Mucosa of descending colon (tissue), 3 donors: ENCODE data around the gene EPB41L5. TPM values are rescaled to one million over a fixed set of nuclear protein-coding genes. Genes with fewer than 3 reads are reported as not detected.
"Not testable (repeated sequence)": the region's sequence is repeated elsewhere in the genome, so short reads cannot be mapped to it uniquely, and the experiment has no call there.

Source experiments
- ATAC-seq: fragments of 200-7000 bp; cut with Tn5 transposase; one replicate; pipeline ENCODE4 v1.9.1; 2020; ENCODE audit warnings: mild to moderate bottlenecking, moderate library complexity
- DNase-seq, 3 donors: peaks; one replicate each; pipeline ENCODE4 v3.0.0-alpha.2; 2020
- H3K36me3 ChIP-seq: fragments of 200-600 bp; one replicate; pipeline ENCODE4 v1.8.0; 2021; ENCODE audit warnings: low read depth, mild to moderate bottlenecking
- H3K4me1 ChIP-seq: fragments of 200-600 bp; one replicate; pipeline ENCODE4 v1.8.0; 2021; ENCODE audit warnings: low read depth, mild to moderate bottlenecking
- H3K4me3 ChIP-seq: fragments of 200-600 bp; one replicate; pipeline ENCODE4 v1.8.0; 2021; ENCODE audit warnings: mild to moderate bottlenecking
- H3K9me3 ChIP-seq: fragments of 200-600 bp; one replicate; pipeline ENCODE4 v1.8.0; 2021; ENCODE audit warnings: mild to moderate bottlenecking
- intact Hi-C, 2 donors: fragments of 100-400 bp; cut with DNase I in 1 of 2; cut with micrococcal nuclease in 1 of 2; formaldehyde crosslinking; loops; one replicate each; pipeline versions ENCODE4 v1.11.0 to v1.11.1; 2022; cut with DNase I, micrococcal nuclease
- total RNA-seq, 3 donors: library from RNA; stranded (reverse); fragmentation: NEBNext Ultra II Directional in 2 of 3; extraction: Animal tissue kit (Norgen Biotek cat#: 25700) in 2 of 3; gene quantifications; one replicate each; pipeline versions ENCODE4 v1.2.1 to v1.2.4, GENCODE V29; 2021 to 2023
- TF ChIP-seq, protein P1 (sequence below): fragments of 200-600 bp; IDR thresholded peaks from one replicate; pipeline ENCODE4 v1.8.0; 2022; ENCODE audit warnings: antibody characterized with exemption, mild to moderate bottlenecking
- donor health status: DM: no; HTN: no; CAD: no; lungs with moderate emphysema.
- donor health status: DM: no; HTN: no; CAD: no.
- donor health status: DM: no; HTN: yes; CAD: no.

The EPB41L5 gene
- total RNA-seq, 3 donors from 2014 or later = 22.6 to 36.7 (median 27.8) TPM

DNA sequence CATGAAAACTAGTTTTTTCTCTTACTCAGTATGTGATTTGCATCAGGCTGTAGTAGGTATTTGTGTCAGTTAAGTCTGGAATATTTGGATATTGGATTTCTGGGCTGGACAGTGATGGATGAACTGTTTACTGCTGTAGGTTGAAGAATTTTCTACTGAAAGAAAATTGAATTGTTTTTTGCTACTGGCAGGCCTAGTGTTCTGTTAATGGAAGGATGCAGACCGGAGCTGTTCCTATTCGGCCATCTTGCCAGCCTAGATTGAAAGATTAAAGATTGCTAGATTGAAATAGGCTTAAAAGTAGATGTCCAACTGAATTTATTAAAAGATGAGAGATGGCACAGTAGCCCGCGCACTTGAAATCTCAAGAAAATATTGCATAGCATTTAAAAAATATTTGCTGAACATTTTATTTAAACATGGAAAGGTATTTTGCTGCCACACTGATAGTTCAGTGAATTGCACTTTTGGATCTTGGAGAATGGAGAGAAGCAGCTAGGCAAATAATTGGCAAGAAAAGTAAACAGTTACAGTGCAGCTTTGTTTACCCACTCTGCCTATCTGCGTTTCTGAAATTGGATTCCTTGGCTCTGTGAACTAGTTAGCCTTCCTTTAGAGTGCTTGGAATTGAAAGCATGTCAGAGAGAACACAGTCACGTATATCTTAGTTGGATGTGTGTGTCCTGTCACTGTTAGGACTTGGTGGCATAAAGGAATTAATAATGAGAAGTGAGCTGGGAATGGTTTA, 54.1 kb downstream of the EPB41L5 start:
- intact Hi-C loops = no loop called here
- DNase-seq = no peak
- TF ChIP-seq, protein P1, sequence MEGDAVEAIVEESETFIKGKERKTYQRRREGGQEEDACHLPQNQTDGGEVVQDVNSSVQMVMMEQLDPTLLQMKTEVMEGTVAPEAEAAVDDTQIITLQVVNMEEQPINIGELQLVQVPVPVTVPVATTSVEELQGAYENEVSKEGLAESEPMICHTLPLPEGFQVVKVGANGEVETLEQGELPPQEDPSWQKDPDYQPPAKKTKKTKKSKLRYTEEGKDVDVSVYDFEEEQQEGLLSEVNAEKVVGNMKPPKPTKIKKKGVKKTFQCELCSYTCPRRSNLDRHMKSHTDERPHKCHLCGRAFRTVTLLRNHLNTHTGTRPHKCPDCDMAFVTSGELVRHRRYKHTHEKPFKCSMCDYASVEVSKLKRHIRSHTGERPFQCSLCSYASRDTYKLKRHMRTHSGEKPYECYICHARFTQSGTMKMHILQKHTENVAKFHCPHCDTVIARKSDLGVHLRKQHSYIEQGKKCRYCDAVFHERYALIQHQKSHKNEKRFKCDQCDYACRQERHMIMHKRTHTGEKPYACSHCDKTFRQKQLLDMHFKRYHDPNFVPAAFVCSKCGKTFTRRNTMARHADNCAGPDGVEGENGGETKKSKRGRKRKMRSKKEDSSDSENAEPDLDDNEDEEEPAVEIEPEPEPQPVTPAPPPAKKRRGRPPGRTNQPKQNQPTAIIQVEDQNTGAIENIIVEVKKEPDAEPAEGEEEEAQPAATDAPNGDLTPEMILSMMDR = no peak
- Histone ChIP-seq H3K4me3 (no peak overlapping the region), H3K4me1 (peaks cover 10% of the 10 kb centered on the region), H3K9me3 (no peaks in the 10 kb centered on the region), H3K36me3 (no peaks in the 10 kb centered on the region)
- peak; percentile 84 for ATAC-seq

DNA sequence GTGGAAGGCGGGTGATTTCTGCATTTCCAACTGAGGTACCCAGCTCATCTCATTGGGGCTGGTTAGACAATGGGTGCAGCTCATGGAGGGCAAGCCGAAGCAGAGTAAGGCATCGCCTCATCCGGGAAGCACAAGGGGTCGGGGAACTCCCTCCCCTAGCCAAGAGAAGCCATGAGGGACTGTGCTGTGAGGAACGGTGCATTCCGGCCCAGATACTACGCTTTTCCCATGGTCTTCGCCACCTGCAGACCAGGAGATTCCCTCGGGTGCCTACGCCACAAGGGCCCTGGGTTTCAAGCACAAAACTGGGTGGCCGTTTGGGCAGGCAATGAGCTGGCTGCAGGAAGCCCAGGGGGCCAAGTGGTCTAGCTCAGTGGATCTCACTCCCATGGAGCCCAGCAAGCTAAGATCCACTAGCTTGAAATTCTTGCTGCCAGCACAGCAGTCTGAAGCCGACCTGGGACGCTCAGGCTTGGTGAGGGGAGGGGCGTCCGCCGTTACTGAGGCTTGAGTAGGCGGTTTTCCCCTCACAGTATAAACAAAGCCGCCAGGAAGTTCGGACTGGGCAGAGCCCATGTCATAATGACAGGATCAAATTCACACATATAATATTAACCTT, 55.3 kb downstream of the EPB41L5 start:
- intact Hi-C loops, H3K4me3 ChIP-seq, H3K36me3 ChIP-seq, H3K9me3 ChIP-seq, DNase-seq, ATAC-seq: not testable (repeated sequence)
- peaks cover 10% of the 10 kb centered on the region for H3K4me1 ChIP-seq

DNA sequence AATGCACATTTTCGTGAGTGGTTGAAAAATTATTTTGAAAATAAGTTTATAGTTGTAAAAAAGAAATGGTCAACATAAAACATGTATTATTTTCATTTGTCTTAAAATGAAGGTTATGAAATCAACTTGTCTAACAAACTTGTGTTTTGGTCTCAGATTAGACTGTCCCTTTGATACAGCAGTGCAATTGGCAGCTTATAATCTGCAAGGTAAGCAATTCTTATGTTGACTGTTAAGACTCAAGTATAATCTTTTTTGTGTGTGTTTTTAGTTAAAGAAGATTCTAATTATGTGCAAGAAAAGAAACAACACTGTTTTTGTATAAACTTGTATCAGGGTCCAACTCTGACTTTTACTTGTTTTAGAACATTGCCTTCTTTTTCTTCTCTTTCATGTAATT, 62.7 kb downstream of the EPB41L5 start:
- intact Hi-C loops = no loop called here
- DNase-seq = no peak

DNA sequence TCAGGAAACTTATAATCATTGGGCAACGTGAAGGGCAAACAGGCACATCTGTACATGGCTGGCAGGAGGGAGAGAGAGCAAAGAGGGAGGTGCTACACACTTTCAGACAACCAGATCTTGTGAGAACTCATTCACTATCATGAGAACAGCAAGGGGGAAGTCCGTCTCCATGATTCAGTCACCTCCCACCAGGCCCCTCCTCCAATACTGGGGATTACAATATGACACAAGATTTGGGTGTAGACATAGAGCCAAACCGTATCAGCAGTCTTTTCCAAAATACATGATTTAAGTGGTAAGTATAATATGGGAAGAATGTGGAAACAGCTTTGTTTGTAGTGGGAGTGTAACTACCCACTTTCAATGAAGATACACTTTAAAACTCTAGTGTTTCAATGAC, 65.0 kb downstream of the EPB41L5 start:
- TF ChIP-seq, protein P1 = no peak
- ATAC-seq (no peak), DNase-seq (no peak)
- intact Hi-C loops = no loop called here
- H3K4me1 ChIP-seq = no peaks in the 10 kb centered on the region
- no peak overlapping the region for H3K4me3 ChIP-seq
- H3K9me3 ChIP-seq = no peaks in the 10 kb centered on the region
- no peaks in the 10 kb centered on the region for H3K36me3 ChIP-seq

More for the DNA sequence above, 62.7 kb downstream of the EPB41L5 start:
- ATAC-seq = no peak
- Histone ChIP-seq H3K36me3 (no peaks in the 10 kb centered on the region), H3K4me3 (no peak overlapping the region), H3K9me3 (no peaks in the 10 kb centered on the region), H3K4me1 (no peaks in the 10 kb centered on the region)
- TF ChIP-seq, protein P1 = no peak

DNA sequence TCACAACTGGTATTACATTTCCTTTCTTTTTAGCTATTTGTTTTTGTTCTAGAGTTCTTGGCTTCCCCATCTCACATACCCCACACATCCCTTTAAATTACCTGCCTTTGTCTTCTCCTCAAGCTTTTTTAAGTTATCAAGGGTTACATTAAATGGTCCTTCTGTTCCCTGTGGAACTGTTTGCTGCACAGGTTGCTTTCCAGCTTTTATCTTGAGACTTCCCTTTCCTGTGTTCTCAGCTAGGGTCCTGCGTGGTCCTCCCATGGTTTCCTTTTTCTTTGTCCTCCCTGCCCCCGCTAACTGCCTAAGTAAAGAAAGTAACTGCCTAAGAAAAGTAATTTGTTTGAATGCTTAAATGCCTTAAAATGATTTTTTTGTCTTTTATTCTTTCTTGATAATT, 66.8 kb downstream of the EPB41L5 start:
- TF ChIP-seq, protein P1 = no peak
- ATAC-seq = no peak
- Histone ChIP-seq H3K36me3 (no peaks in the 10 kb centered on the region), H3K4me1 (no peaks in the 10 kb centered on the region), H3K4me3 (no peak overlapping the region), H3K9me3 (no peaks in the 10 kb centered on the region)
- intact Hi-C loops = no loop called here
- DNase-seq = no peak

DNA sequence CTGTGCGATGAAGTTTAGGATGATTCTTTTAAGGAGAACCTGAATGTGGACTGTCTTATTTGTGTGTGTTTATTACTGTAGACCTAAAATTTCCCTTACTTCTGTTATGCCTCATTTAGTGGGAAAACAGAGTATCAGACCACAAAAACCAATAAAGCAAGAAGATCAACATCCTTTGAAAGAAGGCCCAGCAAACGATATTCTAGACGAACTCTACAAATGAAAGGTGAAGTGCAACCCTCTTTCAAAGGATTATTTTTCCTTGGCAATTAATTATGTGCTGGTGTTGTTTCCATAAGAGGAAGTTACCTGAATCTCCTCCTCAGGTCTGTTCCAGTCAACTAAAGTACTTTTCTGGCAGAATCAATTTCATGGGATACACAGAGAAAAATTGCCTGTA, 78.6 kb downstream of the EPB41L5 start:
- no peak for DNase-seq
- no peaks in the 10 kb centered on the region for H3K36me3 ChIP-seq
- no peaks in the 10 kb centered on the region for H3K4me1 ChIP-seq
- intact Hi-C loops = no loop called here
- no peak overlapping the region for H3K4me3 ChIP-seq
- TF ChIP-seq, protein P1 = no peak
- no peaks in the 10 kb centered on the region for H3K9me3 ChIP-seq
- ATAC-seq = no peak
